Measurements from ENCODE around the gene DCBLD2. TPM values are rescaled to one million over a fixed set of nuclear protein-coding genes. Genes with fewer than 3 reads are reported as not detected.
"Not testable (repeated sequence)": the region's sequence is repeated elsewhere in the genome, so short reads cannot be mapped to it uniquely, and the experiment has no call there.

DCBLD2 gene
- total RNA-seq, 1 experiment from 2014 or later, result 529 TPM

DNA sequence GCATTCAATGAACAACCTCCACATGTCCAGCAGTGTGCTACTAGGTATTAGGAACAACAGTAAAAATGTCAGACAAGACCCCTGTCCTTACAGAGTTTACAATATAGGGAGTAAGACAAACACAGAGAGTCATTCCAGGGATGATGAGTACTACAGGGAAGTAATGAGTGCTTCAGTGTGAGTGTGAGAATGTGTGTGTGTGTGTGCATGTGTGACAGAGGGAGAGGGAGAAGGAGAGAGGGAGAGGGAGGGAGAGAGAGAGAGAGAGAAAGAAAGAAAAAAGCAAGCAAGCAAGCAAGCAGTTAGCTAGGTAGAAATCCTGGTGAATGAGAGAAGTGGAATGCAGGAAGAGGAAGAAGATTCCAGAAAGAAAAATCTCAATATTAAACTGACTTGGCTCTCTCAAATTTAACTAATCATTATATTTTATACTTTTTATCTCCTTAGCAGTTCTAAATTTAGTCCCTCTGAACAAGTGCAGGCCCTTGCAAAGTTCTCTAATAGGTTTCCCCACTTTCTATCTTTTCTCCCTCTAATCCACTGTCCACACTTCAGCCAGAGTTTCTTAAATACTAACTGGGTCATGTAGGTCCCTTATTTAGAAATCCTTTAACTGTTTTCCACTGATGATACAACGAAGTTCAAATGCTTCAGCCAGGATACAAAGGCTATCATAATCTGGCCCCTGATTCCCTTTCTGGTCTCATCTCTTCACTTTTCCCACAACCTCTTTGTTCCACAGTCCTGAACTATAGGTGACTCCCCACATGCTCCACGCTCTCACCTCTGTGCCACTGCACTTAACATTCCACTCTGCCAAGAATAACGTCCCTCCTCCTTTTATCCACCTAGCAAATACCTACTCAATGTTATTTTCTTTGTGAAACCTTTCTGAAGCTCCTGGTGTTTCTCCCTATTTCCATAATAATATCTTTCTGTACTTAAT, 10.3 kb downstream of the DCBLD2 start:
- peak; percentile 52 for DNase-seq (ENCODE audit: low read depth)

DNA sequence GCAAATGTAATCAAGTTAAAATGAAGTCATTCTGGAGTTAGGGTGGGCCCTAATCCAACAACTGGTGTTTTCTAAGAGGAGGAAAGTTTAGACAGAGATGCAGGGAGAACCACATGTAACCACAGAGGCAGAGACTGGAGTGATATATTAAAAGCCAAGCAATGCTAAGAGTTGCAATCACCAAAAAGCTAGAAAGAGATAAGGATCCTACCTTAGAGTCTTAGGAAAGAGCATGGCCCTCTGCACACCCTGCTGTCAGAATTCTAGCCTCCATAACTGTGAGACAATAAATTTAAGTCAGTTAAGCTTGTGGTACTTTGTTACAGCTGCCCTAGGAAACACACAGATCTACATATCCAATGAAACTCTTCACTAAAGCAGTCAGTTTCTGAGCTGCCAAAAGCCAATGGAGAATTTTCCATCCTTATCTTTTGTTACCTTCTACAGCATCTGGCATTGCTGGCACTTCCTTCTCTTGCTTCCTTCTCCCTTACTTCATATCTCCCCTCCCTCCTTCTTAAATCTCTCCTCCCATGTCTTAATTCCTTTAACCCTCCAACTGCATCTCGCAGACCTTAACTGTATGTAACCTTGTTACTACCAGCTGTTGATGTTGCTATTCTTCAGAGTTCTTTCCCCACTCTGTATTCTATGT, 11.2 kb downstream of the DCBLD2 start:
- no peak for DNase-seq (ENCODE audit: low read depth)

DNA sequence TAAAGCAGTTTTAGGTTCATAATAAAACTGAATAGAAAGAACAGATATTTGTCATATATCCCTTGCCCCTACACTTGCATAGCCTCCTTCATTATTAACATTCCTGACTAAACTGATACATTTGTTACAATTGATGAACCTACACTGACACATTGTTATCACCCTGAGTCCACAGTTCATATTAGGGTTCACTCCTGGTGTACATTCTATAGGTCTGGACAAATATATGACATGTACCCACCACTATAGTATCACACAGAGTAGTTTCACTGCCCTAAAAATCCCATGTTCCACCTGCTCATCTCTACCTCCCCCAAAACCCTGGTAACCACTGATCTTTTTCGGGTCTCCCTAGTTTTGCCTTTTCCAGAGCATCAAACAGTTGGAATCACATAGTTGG, 13.8 kb downstream of the DCBLD2 start:
- DNase-seq (ENCODE audit: low read depth), result no peak

DNA sequence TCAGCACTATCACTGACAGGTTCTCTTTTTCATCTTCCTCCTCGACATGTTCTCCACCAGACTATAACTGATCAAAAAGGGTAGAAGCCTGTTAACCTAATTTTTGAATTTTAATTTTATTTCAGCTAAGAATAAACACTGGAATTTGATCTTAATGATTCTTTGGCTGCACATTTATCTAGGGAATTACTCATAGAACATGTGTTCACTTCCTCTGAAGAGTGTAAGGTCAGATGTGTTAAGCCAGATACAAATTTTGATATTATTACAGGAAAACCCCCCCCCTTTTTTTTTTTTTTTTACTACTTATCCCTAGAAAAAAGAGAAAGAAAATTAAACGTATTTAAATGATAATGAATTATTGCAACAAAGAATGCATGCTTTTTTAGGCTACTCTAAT, 15.0 kb downstream of the DCBLD2 start:
- DNase-seq (ENCODE audit: low read depth), result no peak

DNA sequence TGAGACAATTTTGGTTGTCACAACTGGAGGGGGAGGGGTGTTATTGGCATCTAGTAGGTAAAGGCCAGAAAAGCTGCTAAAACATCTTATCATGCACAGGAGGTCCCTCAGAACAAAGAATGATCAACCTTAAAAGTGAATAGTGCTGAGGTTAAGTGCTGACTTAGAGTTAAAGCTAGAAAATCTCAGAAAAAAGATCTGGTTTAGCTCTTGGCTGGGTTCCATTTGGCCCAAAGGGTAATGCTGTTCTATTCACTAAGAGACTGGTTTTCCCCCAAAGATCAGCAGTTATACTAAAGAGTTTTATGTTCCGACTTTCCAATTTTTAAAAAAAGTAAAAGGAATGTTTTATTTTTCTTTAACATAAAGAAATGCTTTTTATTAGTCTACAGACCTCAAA, 15.6 kb downstream of the DCBLD2 start:
- DNase-seq (ENCODE audit: low read depth), result peak; percentile 77

DNA sequence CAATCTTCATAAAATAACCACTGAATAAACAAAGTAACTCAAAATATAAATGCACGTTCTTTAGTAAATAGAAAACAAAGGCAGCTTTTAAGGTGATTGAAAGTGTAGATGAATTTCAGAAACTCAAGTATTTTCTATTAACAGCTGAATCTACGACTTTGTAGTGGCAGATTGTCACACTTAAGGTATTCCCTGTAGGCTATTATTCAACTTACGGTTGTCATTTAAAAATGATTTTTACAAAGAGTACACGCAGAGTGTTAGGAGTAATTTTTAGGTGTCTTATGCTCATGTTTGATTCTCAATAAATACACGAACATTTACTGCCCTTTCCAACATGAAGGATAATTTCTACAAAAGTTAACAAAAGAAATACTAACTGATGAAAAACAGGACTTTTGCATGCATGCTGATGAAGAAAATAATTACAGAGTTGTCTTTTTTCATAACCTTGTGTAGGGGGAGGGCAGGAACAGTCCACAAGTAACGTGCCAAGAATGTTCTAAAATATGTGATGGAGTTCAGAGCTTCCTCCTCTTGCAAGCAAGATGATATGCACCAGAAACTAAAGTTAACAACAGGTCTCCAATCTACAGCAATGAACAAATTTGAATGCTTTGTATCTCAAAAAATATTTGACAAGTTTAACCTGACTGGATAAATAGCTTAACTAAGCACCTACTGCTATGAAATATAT, 16.7 kb downstream of the DCBLD2 start:
- peak; percentile 66 for DNase-seq (ENCODE audit: low read depth)

DNA sequence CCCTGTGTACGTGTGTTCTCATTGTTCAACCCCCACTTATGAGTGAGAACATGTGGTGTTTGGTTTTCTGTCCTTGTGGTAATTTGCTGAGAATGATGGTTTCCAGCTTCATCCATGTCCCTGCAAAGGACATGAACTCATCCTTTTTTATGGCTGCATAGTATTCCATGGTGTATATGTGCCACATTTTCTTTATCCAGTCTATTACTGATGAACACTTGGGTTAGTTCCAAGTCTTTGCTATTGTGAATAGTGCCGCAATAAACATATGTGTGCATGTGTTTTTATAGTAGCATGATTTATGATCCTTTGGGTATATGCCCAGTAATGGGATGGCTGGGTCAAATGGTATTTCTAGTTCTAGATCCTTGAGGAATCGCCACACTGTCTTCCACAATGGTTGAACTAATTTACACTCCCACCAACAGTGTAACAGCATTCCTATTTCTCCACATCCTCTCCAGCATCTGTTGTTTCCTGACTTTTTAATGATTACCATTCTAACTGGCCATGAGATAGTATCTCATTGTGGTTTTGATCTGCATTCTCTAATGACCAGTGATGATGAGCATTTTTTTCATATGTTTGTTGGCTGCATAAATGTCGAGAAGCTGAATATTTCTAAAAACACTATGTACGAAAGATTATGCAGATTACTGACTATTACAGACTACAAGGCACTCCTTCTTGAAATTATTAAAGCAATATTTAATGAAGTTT, 18.7 kb downstream of the DCBLD2 start:
- DNase-seq (ENCODE audit: low read depth), result peak; percentile 51

DNA sequence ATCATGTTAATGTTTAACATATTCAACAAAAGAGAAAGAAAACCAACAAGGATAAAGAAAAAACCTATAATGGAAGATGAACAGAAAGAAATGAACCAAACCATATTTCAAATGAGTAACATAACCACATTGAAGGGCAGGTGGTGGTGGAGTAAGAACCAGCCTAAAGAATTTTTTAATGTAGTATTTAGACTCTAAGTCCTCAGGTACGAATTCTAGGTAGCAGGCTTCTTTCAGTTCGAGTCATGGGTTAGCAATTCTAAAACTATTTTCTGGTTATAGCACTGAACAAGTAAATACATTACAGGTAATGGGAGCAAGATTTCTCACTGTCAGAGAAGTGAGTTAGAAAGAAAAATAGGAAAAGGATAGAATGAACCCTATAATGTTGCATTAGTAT, 24.4 kb downstream of the DCBLD2 start:
- no peak for DNase-seq (ENCODE audit: low read depth)

DNA sequence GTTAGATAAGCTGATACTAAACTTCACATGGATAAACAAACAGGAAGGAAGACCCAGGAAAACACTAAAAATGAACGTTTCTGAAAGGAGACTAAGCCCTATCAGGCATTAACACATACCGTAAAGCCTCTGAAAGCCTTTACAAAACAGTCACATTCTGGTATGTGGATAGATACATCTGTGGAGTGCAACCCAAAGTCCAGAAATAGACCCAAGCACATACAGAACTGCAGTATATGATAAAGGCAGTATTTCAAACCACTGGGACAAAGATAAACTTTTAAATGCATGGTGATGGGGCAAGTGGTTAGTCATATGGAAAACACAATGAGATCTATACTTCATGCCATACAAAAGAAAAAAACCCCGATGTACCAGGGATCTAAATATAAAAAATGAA, 26.0 kb downstream of the DCBLD2 start:
- no peak for DNase-seq (ENCODE audit: low read depth)

DNA sequence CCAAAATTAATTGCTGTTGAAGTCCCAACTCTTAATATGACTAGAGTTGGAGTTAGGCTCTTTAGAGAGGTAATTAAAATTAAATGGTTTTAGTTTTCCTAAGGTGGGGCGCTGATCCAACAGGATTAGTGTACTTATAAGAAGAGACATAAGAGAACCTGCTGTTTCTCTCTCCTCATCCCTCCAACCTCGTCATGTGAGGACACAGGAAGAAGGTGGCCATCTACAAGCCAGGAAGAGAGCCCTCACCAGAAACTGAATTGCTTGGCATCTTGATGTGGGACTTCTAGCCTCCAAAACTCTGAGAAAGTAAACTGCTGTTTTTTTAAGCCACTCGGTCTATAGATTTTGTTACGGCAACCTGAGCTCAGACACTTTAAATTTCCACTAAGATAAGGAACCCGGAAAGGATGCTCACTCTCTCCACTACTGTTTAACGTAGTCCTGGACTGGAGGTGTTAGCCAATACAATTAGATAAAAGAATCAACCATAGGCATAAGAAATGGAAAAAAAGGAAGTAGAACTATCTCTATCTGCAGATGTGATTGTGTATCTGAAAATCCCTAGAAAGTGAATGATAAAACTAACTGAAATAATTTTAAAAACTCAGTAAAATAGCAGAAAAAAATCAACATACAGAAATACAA, 26.8 kb downstream of the DCBLD2 start:
- no peak for DNase-seq (ENCODE audit: low read depth)

DNA sequence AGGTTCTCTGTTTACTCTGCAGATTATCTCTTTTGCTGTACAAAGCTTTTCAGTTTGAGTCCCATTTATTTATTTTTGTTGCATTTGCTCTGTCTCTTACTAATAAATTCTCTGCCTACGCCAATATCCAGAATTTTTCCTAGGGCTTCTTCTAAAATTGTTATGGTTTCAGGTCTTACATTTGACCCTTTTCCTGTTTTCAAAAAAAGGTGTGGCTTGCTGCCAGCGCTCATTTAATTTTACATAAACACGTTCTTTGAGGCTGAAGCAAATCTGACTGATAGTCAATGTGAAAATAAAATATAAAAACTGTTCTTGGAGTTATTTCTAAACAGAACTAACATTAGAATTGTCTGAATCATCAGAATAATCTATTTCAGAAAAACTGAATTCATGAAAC, 32.1 kb downstream of the DCBLD2 start:
- no peak for DNase-seq (ENCODE audit: low read depth)

DNA sequence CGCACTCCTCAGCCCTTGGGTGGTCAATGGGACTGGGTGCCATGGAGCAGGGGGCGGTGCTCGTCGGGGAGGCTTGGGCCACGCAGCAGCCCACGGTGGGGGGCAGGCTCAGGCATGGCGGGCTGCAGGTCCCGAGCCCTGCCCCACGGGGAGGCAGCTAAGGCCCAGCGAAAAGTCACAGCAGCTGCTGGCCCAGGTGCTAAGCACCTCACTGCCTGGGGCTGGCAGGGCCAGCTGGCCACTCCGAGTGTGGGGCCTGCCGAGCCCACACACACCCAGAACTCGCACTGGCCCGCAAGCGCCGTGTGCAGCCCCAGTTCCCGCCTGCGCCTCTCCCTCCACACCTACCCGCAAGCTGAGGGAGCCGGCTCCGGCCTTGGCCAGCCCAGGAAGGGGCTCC, 43.5 kb downstream of the DCBLD2 start:
- not testable (repeated sequence) for DNase-seq (ENCODE audit: low read depth)

DNA sequence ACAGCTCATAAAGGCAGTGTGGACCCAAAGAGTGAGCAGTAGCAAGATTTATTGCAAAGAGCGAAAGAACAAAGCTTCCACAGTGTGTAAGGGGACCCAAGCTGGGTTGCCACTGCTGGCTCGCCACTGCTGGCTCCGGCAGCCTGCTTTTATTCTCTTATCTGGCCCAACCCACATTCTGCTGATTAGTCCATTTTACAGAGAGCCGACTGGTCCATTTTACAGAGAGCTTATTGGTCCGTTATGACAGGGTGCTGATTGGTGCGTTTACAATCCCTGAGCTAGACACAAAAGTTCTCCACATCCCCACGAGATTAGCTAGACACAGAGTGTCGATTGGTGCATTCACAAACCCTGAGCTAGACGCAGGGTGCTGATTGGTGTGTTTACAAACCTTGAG, 44.2 kb downstream of the DCBLD2 start:
- peak; percentile 32 for DNase-seq (ENCODE audit: low read depth)

DNA sequence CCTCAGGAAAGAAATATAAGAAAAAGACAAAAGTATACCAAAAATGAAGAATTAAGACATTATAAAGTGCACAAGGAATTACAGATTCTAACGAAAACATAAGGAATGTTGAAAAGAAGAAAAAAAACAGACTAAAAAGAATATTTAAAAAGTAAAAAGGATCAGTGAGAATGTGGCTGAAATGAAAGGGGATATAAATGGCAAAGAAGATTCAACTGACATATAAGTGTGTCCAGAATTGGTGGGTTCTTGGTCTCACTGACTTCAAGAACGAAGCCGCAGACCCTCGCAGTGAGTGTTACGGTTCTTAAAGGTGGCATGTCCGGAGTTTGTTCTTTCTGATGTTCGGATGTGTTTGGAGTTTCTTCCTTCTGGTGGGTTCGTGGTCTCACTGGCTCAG, 44.8 kb downstream of the DCBLD2 start:
- DNase-seq (ENCODE audit: low read depth), result no peak

DNA sequence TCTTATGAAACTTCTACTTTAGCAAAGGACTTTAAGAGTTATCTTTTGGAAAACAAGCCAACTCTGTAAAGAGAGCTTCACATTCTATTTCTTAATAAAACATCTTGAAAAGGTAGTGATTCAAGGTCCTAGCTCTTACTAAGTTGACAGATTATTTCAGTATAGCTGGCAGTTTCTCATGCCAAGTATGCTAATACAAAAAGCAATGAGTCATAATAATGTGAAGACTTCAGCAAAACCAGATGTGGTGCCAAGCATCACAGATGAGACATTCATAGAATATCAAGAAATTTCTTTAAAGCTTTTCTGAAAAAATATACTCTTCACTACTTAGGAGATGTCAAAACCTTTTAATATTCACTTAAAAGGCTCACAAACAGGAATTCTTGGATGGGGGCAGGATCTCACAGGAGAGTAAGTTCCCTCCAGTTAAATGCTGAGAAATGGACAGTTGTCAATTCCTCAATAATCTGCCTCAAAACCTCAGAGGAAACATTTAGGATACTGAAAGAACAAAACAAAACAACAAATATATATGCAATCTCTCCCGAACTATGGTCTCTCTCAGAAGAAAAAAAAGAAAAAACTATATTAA, 45.6 kb downstream of the DCBLD2 start:
- peak; percentile 93 for DNase-seq (ENCODE audit: low read depth)

DNA sequence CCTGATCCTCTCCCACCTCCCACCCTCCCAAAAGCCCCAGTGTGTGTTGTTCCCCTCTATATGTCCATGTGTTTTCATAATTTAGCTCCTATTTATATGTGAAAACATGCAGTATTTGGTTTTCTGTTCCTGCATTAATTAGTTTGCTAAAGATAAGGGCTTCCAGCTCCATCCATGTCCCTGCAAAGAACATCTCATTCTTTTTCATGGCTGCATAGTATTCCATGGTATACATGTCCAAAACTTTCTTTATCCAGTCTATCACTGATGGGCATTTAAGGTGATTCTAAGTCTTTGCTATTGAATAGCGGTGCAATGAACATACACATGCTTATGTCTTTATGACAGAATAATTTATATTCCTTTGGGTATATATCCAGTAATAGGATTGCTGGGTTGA, 53.4 kb downstream of the DCBLD2 start:
- no peak for DNase-seq (ENCODE audit: low read depth)

DNA sequence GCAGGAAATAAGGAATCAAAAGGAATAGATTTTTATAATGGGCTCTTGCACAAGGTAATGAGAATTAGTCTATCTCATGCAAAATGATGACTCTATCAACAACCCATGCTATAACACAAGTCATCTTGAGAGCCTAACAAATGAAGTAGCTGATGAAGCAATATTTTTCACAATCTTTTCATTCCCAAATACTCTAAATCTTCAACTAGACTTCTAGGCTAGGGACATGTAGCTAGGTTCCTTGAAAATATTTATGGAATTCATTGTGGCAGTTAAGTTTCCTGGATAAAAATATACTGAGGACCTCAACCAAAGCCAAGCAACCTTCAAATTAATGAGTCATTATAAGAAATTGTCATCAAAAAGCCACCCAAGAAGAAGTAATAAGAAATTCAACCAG, 55.4 kb downstream of the DCBLD2 start:
- DNase-seq (ENCODE audit: low read depth), result peak; percentile 78

DNA sequence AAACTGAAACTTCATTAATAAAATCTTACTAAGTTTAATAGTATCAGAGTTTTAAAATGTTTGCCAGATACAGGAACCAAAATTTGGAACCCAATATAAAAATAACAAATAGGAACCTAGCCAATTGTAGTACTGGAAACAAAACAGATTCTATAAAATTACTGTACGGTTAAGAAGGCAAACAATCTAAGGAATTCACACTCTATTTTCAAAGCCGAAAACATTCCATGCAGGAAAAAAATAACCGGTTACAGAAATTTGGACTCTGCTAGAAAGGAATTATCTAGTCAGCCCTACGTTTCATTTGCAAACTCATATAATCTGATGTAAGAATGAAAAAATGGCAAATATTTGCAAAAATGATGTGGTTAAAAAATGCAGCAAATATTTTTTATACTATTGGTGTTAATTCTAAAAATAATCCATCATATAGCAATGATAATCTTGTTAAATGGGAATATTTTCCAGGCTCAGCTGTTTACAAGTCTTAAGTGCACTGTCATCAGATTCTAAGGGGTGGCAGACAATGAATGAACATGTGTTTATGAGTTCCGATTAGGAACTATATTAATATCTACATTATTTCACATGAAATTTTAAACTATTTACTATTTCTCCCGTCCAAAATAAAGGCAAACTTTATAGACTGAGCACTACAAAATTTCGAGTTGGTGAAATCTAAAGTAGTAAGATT, 58.1 kb downstream of the DCBLD2 start:
- DNase-seq (ENCODE audit: low read depth), result no peak

DNA sequence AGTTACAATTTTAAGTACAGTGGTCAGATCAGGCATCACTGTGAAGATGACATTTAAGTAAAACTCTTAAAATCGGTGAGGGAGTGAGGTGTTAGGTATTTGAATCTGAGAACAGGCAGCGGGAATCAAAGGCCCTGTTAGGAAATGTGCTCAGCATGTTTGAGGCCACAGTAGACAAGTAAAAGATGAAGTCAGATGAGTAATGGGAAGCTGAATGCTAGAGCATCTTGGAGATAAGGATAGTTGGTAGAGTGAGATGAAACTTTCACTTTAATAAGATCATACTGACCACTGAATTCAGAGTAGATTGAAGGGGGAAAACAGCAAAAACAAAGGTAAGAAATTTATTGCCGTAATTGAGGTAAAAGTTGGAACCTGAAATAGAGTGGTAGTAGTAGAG, 61.6 kb downstream of the DCBLD2 start:
- DNase-seq (ENCODE audit: low read depth), result peak; percentile 29

DNA sequence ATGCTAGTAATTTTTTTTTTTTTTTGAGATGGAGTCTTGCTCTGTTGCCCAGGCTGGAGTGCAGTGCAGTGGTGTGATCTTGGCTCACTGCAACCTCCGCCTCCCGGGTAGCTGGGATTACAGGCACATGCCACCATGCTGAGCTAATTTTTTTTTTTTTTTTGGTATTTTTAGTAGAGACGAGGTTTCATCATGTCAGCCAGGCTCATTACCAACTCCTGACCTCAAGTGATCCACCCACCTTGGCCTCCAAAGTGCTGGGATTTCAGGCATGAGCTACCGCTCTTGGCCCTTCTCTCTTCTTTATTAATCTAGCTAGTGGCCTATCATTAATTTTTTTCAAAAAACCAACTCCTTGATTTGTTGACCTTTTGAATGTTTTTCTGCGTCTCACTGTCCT, 70.4 kb downstream of the DCBLD2 start:
- peak; percentile 31 for DNase-seq (ENCODE audit: low read depth)

Measured in M059J (cell line).